ENCODE measurements around the gene ARHGEF3.

GRCh38 chr3:56836276-56837163 lies 34.8 kb upstream of the ARHGEF3 start:
- TF ChIP-seq CTCF (conservative IDR thresholded peaks at IDR 0.05; ENCODE audit: low read depth, low read length) (no peak), EZH2 (IDR thresholded peaks at IDR 0.05; ENCODE audit: borderline replicate concordance, low read depth, low read length, poor library complexity, severe bottlenecking) (no peak)

Measured in A673 (cell line).